Measurements from ENCODE around the gene ZFYVE16. TPM values are rescaled to one million over a fixed set of nuclear protein-coding genes. Genes with fewer than 3 reads are reported as not detected.
"Not testable (repeated sequence)": the region's sequence is repeated elsewhere in the genome, so short reads cannot be mapped to it uniquely, and the experiment has no call there.

ZFYVE16 gene
- total and polyA plus RNA-seq, 10 of the 15 experiments (the other 5 are each of a cell fraction or from before 2014, with no cell fraction given), result 2.9 to 11.2 (median 7.8) TPM

GRCh38 chr5:80470631-80471030 lies 62.8 kb downstream of the ZFYVE16 start:
- H2AFZ ChIP-seq (ENCODE audit: control insufficient read depth, low read depth, low read length); SMC1A ChIA-PET (ENCODE audit: uncharacterized antibody, unreplicated experiment); ATAC-seq; H3K27ac ChIP-seq (ENCODE audit: control insufficient read depth, insufficient read depth); in situ Hi-C loops (cut with MboI); H3K79me2 ChIP-seq (ENCODE audit: control insufficient read depth, insufficient read depth, low read length); CTCF ChIA-PET; FAIRE-seq; DNase-seq (ENCODE audit: low read depth, low spot score); H3K9me3 ChIP-seq (replicated peaks; ENCODE audit: control insufficient read depth, insufficient read depth, low read length); H3K27me3 ChIP-seq (replicated peaks in 1 of 2; ENCODE audit: control insufficient read depth in 2 of 2, insufficient read depth in 2 of 2, low read length in 1 of 2); BruUV-seq (replicated peaks); POLR2A ChIA-PET; intact Hi-C loops (cut with micrococcal nuclease; ENCODE audit: unreplicated experiment); H3K9ac ChIP-seq (ENCODE audit: control insufficient read depth, insufficient read depth, low read length); RAD21 ChIA-PET (ENCODE audit: unreplicated experiment); H3K36me3 ChIP-seq (ENCODE audit: control insufficient read depth in 2 of 2, insufficient read depth in 2 of 2, low read length in 1 of 2); H3K4me2 ChIP-seq (ENCODE audit: control insufficient read depth, insufficient read depth); H3K4me1 ChIP-seq (ENCODE audit: control insufficient read depth, insufficient read depth, low read length); H4K20me1 ChIP-seq (ENCODE audit: control insufficient read depth, insufficient read depth); H3K4me3 ChIP-seq: not testable (repeated sequence)
- 100% methylated on average over 1 of the region's 2 CpGs for WGBS (ENCODE audit: insufficient coverage, insufficient replicate concordance, low lambda C conversion rate, missing lambda C conversion rate)

- H3K9ac ChIP-seq (ENCODE audit: control insufficient read depth, insufficient read depth, low read length), result no peak overlapping the region
- BruUV-seq (replicated peaks), result no TSS peak
- ATAC-seq (no peak), DNase-seq (ENCODE audit: low read depth, low spot score) (no peak), FAIRE-seq (no peak)
- no peak overlapping the region for H2AFZ ChIP-seq (ENCODE audit: control insufficient read depth, low read depth, low read length)
- H3K27ac ChIP-seq (ENCODE audit: control insufficient read depth, insufficient read depth), result no peak overlapping the region
- in situ Hi-C loops (cut with MboI), result no loop called here
- H3K79me2 ChIP-seq (ENCODE audit: control insufficient read depth, insufficient read depth, low read length), result no peaks in the 10 kb centered on the region
- H3K36me3 ChIP-seq (ENCODE audit: control insufficient read depth in 2 of 2, insufficient read depth in 2 of 2, low read length in 1 of 2), result peaks cover 0 to 7% of the 10 kb centered on the region in 2 experiments; a peak in 1 of 4 replicates
- no peaks in the 10 kb centered on the region for H4K20me1 ChIP-seq (ENCODE audit: control insufficient read depth, insufficient read depth)
- WGBS (ENCODE audit: insufficient coverage, insufficient replicate concordance, low lambda C conversion rate, missing lambda C conversion rate), result 96% methylated on average over 2 of the region's 2 CpGs
- ChIA-PET POLR2A (no interaction called here), CTCF (no interaction called here), SMC1A (ENCODE audit: uncharacterized antibody, unreplicated experiment) (no interaction called here), RAD21 (ENCODE audit: unreplicated experiment) (no interaction called here)
- TF ChIP-seq RAD51 (IDR thresholded peaks at IDR 0.05), result no peak
- TF ChIP-seq MEF2B (IDR thresholded peaks at IDR 0.05; ENCODE audit: partially characterized antibody, poor library complexity, severe bottlenecking), result no peak
- TF ChIP-seq DPF2 (IDR thresholded peaks at IDR 0.05), result no peak
- no peak for TF ChIP-seq BMI1 (IDR thresholded peaks at IDR 0.05; ENCODE audit: borderline replicate concordance)
- no peak for TF ChIP-seq NFYB (IDR thresholded peaks at IDR 0.05; ENCODE audit: insufficient read depth, low read depth, low read length)
- TF ChIP-seq ZBTB40 (IDR thresholded peaks at IDR 0.05; ENCODE audit: borderline replicate concordance), result no peak
- no peak for TF ChIP-seq POLR2AphosphoS2 (IDR thresholded peaks at IDR 0.05; ENCODE audit: low read depth, low read length)
- no peak for TF ChIP-seq HDGF (IDR thresholded peaks at IDR 0.05)
- TF ChIP-seq SKIL (IDR thresholded peaks at IDR 0.05; ENCODE audit: low read depth, poor library complexity, severe bottlenecking), result no peak
- TF ChIP-seq WRNIP1 (IDR thresholded peaks at IDR 0.05; ENCODE audit: borderline replicate concordance, low read depth, low read length), result no peak
- TF ChIP-seq ATF7 (IDR thresholded peaks at IDR 0.05; ENCODE audit: low read depth), result no peak
- no peak for TF ChIP-seq TAF1 (IDR thresholded peaks at IDR 0.05; ENCODE audit: borderline replicate concordance, low read depth, low read length)
- H3K9me3 ChIP-seq (replicated peaks; ENCODE audit: control insufficient read depth, insufficient read depth, low read length), result peaks cover 4% of the 10 kb centered on the region; the same call in 2 of the 3 replicates
- H3K4me2 ChIP-seq (ENCODE audit: control insufficient read depth, insufficient read depth), result no peak overlapping the region
- intact Hi-C loops (cut with micrococcal nuclease; ENCODE audit: unreplicated experiment), result no loop called here
- H3K27me3 ChIP-seq (replicated peaks in 1 of 2; ENCODE audit: control insufficient read depth in 2 of 2, insufficient read depth in 2 of 2, low read length in 1 of 2), result no peaks in the 10 kb centered on the region
- no peaks in the 10 kb centered on the region for H3K4me1 ChIP-seq (ENCODE audit: control insufficient read depth, insufficient read depth, low read length)
- no peak overlapping the region for H3K4me3 ChIP-seq
These were observed 67.1 kb downstream of the ZFYVE16 start for GRCh38 chr5:80474929-80475328.
